ENCODE results near the gene PXDN.
"Not testable (repeated sequence)": the region's sequence is repeated elsewhere in the genome, so short reads cannot be mapped to it uniquely, and the experiment has no call there.

PXDN gene

DNA sequence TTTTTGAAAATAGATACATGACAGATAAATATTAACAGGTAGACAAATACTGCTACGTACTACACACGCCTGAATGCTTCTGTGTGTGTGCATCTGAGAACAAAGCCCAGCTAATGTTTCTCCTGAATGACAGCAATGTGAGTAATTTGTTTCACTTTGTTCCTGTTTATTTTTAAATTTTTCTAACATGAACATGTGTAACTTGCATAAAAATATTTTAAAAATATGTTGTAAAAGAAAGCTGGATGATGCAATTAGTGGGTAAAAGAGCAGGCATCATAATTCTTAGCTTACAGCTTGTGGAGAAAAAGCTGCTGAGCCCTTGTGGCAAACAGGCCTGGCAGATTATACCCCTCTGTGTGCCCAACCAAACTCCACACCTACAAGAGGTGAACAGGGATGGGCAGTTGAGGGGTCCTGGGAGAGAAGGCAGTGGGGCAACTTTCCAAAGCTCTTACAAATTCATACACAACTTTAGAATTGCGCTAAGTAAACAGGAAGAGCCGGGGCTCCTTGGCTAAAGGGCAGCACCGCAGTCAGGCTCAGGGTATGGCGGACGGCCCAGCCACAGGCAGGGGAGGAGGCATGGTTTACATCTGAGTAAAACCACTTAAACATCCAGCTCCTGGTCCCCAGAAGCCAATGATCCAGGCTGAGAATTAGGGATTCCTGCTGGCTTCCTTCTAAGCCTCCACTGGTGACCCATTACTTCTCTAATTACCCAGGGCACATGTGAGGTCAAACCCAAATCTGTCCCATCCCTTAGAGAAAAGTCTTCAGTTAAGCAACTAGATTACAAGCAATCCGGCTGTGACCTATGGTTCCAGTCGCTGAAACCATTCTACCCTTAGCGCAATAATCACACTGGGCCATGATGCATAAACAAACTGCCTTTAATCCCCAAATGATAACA, 14.0 kb downstream of the PXDN start:
- peak; percentile 97 for DNase-seq (ENCODE audit: low read depth)
- TF ChIP-seq, protein P1, sequence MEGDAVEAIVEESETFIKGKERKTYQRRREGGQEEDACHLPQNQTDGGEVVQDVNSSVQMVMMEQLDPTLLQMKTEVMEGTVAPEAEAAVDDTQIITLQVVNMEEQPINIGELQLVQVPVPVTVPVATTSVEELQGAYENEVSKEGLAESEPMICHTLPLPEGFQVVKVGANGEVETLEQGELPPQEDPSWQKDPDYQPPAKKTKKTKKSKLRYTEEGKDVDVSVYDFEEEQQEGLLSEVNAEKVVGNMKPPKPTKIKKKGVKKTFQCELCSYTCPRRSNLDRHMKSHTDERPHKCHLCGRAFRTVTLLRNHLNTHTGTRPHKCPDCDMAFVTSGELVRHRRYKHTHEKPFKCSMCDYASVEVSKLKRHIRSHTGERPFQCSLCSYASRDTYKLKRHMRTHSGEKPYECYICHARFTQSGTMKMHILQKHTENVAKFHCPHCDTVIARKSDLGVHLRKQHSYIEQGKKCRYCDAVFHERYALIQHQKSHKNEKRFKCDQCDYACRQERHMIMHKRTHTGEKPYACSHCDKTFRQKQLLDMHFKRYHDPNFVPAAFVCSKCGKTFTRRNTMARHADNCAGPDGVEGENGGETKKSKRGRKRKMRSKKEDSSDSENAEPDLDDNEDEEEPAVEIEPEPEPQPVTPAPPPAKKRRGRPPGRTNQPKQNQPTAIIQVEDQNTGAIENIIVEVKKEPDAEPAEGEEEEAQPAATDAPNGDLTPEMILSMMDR (conservative IDR thresholded peaks at IDR 0.05; ENCODE audit: low read length), result no peak
- H3K4me3 ChIP-seq (ENCODE audit: low read length), result 0 out of 2 replicates have a peak overlapping the region, but pooled peaks have one; percentile 8

- no peak for DNase-seq (ENCODE audit: low read depth)
- no peak overlapping the region for H3K4me3 ChIP-seq (ENCODE audit: low read length)
- TF ChIP-seq, protein P1 (conservative IDR thresholded peaks at IDR 0.05; ENCODE audit: low read length), result no peak
Measured at GRCh38 chr2:1729242-1729641, 15.1 kb downstream of the PXDN start.

DNA sequence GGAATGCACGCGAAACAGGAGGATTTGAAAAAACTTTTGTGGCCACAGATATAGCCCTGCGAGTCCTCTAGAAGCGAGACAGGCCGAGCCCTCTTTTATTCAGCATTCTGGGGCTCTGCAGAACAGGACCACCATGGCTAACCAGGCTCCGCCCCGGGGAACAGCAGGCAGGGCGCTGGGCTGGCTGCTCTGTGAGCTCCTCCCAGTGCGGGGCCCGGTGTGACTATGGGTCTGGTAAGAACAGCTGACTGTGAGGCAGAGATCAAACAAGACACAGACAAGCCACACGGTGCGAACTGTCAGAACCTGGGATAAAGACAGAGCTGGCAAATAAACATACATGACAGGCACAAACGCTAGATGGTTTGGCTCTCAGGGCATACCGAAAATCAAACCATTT, 15.5 kb downstream of the PXDN start:
- no peak overlapping the region for H3K4me3 ChIP-seq (ENCODE audit: low read length)
- TF ChIP-seq, protein P1 (conservative IDR thresholded peaks at IDR 0.05; ENCODE audit: low read length), result no peak
- DNase-seq (ENCODE audit: low read depth), result no peak

DNA sequence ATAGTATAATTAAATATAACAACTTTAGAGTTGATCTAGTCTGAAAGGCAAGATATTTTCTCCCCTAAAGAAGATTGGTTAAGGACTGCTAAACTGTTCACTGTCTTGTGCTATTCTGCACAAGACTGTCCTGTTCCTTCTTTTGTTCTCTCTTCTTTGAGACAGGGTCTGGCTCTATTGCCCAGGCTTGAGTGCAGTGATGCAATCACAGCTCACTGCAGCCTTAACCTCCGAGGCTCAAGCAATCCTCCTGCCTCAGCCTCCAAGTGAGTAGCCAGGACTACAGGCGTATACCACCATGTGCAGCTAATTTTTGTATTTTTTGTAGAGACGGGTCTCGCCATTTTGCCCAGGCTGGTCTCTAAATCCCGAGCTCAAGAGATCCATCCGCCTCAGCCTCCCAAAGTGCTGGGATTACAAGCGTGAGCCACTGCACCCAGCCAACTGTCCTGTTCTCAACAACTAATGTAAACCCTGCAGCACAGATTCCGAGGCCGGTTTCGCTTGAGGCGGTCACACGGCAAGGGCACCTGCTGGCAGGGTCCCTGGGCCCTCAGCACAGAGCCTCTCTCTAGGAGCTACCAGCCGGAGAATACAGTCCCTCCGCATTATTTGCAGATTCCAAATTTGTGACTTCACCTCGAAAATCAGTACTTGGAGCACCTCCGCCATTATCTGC, 16.4 kb downstream of the PXDN start:
- H3K4me3 ChIP-seq (ENCODE audit: low read length), result no peak overlapping the region
- TF ChIP-seq, protein P1 (conservative IDR thresholded peaks at IDR 0.05; ENCODE audit: low read length), result no peak
- DNase-seq (ENCODE audit: low read depth), result no peak

DNA sequence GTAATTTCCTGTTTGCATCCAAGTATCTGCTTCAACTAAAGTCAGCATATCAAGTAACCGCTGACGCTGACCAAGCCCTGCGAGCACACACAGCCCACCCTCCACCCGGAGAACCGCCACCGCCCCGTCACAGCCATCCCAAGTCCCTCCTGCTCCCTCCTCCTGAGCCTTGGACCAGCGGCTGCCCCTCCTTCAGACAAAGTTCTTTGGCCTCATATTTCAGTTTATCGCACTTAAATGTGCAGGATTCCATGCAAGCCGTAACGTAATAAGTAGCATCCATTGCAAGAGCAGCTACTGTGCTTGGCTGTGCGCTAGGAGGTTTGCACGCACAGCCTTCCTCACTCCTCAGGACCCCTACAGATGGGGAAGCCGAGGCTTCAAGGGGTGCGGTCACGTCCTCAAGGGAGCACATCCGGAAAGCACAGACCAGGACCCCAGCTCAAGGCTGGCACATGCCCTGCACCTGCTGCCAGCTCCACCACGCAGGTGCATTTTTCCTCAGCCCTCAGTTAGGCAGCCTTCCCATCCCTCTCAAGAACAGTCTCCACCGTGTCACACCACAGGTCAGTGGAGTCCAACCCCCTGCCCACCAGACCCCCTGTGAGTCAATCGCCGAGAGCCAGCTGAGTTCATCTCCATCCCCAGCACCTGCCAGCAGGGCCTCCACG, 17.1 kb downstream of the PXDN start:
- no peak overlapping the region for H3K4me3 ChIP-seq (ENCODE audit: low read length)
- no peak for DNase-seq (ENCODE audit: low read depth)
- TF ChIP-seq, protein P1 (conservative IDR thresholded peaks at IDR 0.05; ENCODE audit: low read length), result no peak

- no peak for DNase-seq (ENCODE audit: low read depth)
- no peak overlapping the region for H3K4me3 ChIP-seq (ENCODE audit: low read length)
- TF ChIP-seq, protein P1 (conservative IDR thresholded peaks at IDR 0.05; ENCODE audit: low read length), result no peak
Measured at GRCh38 chr2:1726558-1726957, 17.8 kb downstream of the PXDN start.

- H3K4me3 ChIP-seq (ENCODE audit: low read length); DNase-seq (ENCODE audit: low read depth): not testable (repeated sequence)
Measured at GRCh38 chr2:1724351-1724750, 20.0 kb downstream of the PXDN start.
